K562 (cell line): ENCODE results near the gene SDCBP2.

ENCODE experiments used
- CHD1 ChIP-seq: fragments of 200-600 bp; sonication (generic); IDR thresholded peaks from one replicate; pipeline ENCODE4 v1.6.1; 2012; ENCODE audit warnings: mild to moderate bottlenecking, moderate library complexity, low read length, inconsistent platforms
- CREB1 ChIP-seq, 2 experiments: sonication (generic) in 1 of 2; formaldehyde crosslinking in 1 of 2; IDR thresholded peaks; 2 replicates each; pipeline versions ENCODE4 v1.6.1 to v1.8.0; 2012 to 2022; ENCODE audit warnings: inconsistent platforms in 1 of 2, mild to moderate bottlenecking in 1 of 2, missing genetic modification reagents in 1 of 2, moderate library complexity in 1 of 2
- GTF2A2 ChIP-seq: IDR thresholded peaks from 2 replicates; pipeline ENCODE4 v1.6.1; 2016; ENCODE audit warnings: mild to moderate bottlenecking, missing genetic modification characterization, missing compliant biosample characterization
- MXD1 ChIP-seq: fragments of 250-450 bp; sonication (Bioruptor Pico); IDR thresholded peaks from 2 replicates; pipeline ENCODE4 v1.8.0; 2021; ENCODE audit warnings: borderline replicate concordance, mild to moderate bottlenecking, moderate library complexity; ENCODE audit not compliant: poor library complexity, severe bottlenecking
- NBN ChIP-seq: fragments of 450-650 bp; IDR thresholded peaks from 2 replicates; pipeline ENCODE4 v1.6.1; 2016; ENCODE audit warnings: low read depth, mild to moderate bottlenecking
- NR3C1 ChIP-seq: sonication (generic); formaldehyde crosslinking; IDR thresholded peaks from 2 replicates; pipeline ENCODE4 v1.8.1; 2022; ENCODE audit warnings: missing genetic modification reagents
- NRF1 ChIP-seq, 2 experiments: fragments of 450-650 bp; IDR thresholded peaks in 1 of 2; conservative IDR thresholded peaks in 1 of 2; 2 replicates each; pipeline ENCODE4 v1.6.1; 2014; ENCODE audit warnings: mild to moderate bottlenecking in 2 of 2
- POLR3G ChIP-seq: IDR thresholded peaks from 2 replicates; pipeline ENCODE4 v1.6.1; 2011; ENCODE audit not compliant: insufficient read length, insufficient replicate concordance; ENCODE audit errors: extremely low read depth
- SP1 ChIP-seq: sonication (generic); formaldehyde crosslinking; IDR thresholded peaks from 2 replicates; pipeline ENCODE4 v1.8.1; 2022; ENCODE audit warnings: mild to moderate bottlenecking, missing genetic modification reagents
- TEAD4 ChIP-seq, 2 experiments: sonication (generic) in 1 of 2; formaldehyde crosslinking in 1 of 2; IDR thresholded peaks; 2 replicates each; pipeline versions ENCODE4 v1.6.1 to v1.8.0; 2012 to 2022; ENCODE audit warnings: borderline replicate concordance in 1 of 2, inconsistent platforms in 1 of 2, low read length in 1 of 2, mild to moderate bottlenecking in 1 of 2, missing genetic modification reagents in 1 of 2
- TF ChIP-seq, protein P1 (sequence below), 3 experiments: IDR thresholded peaks in 2 of 3; conservative IDR thresholded peaks in 1 of 3; 2 replicates each; pipeline ENCODE4 v1.5.1; 2011 to 2012; ENCODE audit warnings: low read length in 3 of 3, mild to moderate bottlenecking in 3 of 3, control low read depth in 2 of 3, improper control_type of control experiment in 1 of 3, inconsistent platforms in 1 of 3, low read depth in 1 of 3, mixed read lengths in 1 of 3, moderate library complexity in 1 of 3; ENCODE audit not compliant: insufficient read depth in 2 of 3
- TF ChIP-seq, protein P2 (sequence below): sonication (generic); formaldehyde crosslinking; IDR thresholded peaks from 2 replicates; pipeline ENCODE4 v1.9.0; 2022; ENCODE audit warnings: mild to moderate bottlenecking, missing genetic modification reagents
- TF ChIP-seq, protein P3 (sequence below), 2 experiments: fragments of 450-650 bp; formaldehyde crosslinking in 1 of 2; IDR thresholded peaks; 2 replicates each; pipeline versions ENCODE4 v1.4.0 to v1.6.1; 2014 to 2020; ENCODE audit warnings: mild to moderate bottlenecking in 2 of 2, borderline replicate concordance in 1 of 2, low read depth in 1 of 2
- TF ChIP-seq, protein P4 (sequence below): IDR thresholded peaks from 2 replicates; pipeline ENCODE4 v1.6.1; 2016; ENCODE audit warnings: missing genetic modification characterization, missing compliant biosample characterization

DNA sequence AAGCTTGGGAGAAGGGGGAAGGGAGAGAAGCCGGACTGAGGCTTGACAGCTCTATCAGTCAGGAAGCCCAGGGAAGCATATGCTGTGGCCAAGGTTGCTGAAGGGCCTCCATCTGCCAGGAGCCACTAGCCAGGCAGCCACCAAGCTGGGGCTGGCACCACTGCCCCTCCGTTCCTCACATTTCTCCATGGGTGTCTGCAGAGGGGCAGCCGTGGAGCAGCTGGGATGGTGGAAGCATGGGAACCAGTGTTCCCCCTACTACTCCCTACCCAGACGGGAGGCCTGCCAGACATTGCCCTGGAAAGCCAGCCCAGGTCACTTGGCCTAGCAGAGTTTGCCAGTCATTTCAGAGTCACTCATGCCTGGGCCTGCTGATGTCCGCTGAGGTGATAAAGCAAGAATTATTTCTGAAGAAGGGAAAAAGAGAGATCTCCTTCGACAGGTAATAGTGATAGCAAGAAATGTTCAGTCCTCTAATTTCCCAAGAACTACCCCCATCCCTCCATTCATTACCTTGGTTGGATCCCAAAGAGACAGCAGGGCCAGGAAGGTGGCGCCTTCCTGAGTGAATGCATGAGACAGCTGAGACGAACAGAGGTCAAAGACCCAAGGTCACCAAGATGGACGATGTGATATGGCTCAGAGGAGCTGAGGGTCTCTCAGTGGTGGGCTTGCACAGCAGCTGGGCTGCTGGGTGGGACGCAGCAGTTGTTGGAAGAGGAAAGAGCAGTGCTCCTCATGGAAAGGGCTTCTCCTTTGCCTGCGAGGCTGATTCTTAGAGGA, 41.0 kb downstream of the SDCBP2 start:
- TF ChIP-seq, protein P1, sequence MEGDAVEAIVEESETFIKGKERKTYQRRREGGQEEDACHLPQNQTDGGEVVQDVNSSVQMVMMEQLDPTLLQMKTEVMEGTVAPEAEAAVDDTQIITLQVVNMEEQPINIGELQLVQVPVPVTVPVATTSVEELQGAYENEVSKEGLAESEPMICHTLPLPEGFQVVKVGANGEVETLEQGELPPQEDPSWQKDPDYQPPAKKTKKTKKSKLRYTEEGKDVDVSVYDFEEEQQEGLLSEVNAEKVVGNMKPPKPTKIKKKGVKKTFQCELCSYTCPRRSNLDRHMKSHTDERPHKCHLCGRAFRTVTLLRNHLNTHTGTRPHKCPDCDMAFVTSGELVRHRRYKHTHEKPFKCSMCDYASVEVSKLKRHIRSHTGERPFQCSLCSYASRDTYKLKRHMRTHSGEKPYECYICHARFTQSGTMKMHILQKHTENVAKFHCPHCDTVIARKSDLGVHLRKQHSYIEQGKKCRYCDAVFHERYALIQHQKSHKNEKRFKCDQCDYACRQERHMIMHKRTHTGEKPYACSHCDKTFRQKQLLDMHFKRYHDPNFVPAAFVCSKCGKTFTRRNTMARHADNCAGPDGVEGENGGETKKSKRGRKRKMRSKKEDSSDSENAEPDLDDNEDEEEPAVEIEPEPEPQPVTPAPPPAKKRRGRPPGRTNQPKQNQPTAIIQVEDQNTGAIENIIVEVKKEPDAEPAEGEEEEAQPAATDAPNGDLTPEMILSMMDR (IDR thresholded peaks at IDR 0.05 in 2 of 3, conservative IDR thresholded peaks at IDR 0.05 in 1 of 3; ENCODE audit: insufficient read depth in 2 of 3, low read depth in 1 of 3, low read length in 3 of 3), result no peak
- TF ChIP-seq, protein P2, sequence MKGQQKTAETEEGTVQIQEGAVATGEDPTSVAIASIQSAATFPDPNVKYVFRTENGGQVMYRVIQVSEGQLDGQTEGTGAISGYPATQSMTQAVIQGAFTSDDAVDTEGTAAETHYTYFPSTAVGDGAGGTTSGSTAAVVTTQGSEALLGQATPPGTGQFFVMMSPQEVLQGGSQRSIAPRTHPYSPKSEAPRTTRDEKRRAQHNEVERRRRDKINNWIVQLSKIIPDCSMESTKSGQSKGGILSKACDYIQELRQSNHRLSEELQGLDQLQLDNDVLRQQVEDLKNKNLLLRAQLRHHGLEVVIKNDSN (CRISPR knock-in tag), result no peak
- TF ChIP-seq MXD1 (CRISPR knock-in tag), result no peak
- TF ChIP-seq NRF1 (conservative IDR thresholded peaks at IDR 0.05 in 1 of 2, IDR thresholded peaks at IDR 0.05 in 1 of 2), result no peak
- TF ChIP-seq TEAD4 (IDR thresholded peaks at IDR 0.05; ENCODE audit: low read length), result no peak
- TF ChIP-seq TEAD4 (CRISPR knock-in tag; IDR thresholded peaks at IDR 0.05; ENCODE audit: borderline replicate concordance), result no peak
- TF ChIP-seq SP1 (CRISPR knock-in tag), result no peak
- no peak for TF ChIP-seq NR3C1
- TF ChIP-seq, protein P3, sequence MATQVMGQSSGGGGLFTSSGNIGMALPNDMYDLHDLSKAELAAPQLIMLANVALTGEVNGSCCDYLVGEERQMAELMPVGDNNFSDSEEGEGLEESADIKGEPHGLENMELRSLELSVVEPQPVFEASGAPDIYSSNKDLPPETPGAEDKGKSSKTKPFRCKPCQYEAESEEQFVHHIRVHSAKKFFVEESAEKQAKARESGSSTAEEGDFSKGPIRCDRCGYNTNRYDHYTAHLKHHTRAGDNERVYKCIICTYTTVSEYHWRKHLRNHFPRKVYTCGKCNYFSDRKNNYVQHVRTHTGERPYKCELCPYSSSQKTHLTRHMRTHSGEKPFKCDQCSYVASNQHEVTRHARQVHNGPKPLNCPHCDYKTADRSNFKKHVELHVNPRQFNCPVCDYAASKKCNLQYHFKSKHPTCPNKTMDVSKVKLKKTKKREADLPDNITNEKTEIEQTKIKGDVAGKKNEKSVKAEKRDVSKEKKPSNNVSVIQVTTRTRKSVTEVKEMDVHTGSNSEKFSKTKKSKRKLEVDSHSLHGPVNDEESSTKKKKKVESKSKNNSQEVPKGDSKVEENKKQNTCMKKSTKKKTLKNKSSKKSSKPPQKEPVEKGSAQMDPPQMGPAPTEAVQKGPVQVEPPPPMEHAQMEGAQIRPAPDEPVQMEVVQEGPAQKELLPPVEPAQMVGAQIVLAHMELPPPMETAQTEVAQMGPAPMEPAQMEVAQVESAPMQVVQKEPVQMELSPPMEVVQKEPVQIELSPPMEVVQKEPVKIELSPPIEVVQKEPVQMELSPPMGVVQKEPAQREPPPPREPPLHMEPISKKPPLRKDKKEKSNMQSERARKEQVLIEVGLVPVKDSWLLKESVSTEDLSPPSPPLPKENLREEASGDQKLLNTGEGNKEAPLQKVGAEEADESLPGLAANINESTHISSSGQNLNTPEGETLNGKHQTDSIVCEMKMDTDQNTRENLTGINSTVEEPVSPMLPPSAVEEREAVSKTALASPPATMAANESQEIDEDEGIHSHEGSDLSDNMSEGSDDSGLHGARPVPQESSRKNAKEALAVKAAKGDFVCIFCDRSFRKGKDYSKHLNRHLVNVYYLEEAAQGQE (IDR thresholded peaks at IDR 0.05; ENCODE audit: borderline replicate concordance), result no peak
- TF ChIP-seq, protein P3 (CRISPR knock-in tag; IDR thresholded peaks at IDR 0.05; ENCODE audit: low read depth), result no peak
- TF ChIP-seq CREB1 (IDR thresholded peaks at IDR 0.05), result no peak
- TF ChIP-seq CREB1 (CRISPR knock-in tag; IDR thresholded peaks at IDR 0.05), result no peak
- TF ChIP-seq NBN, result no peak
- TF ChIP-seq, protein P4, sequence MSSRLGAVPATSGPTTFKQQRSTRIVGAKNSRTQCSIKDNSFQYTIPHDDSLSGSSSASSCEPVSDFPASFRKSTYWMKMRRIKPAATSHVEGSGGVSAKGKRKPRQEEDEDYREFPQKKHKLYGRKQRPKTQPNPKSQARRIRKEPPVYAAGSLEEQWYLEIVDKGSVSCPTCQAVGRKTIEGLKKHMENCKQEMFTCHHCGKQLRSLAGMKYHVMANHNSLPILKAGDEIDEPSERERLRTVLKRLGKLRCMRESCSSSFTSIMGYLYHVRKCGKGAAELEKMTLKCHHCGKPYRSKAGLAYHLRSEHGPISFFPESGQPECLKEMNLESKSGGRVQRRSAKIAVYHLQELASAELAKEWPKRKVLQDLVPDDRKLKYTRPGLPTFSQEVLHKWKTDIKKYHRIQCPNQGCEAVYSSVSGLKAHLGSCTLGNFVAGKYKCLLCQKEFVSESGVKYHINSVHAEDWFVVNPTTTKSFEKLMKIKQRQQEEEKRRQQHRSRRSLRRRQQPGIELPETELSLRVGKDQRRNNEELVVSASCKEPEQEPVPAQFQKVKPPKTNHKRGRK (tag), result no peak
- no peak for TF ChIP-seq CHD1
- TF ChIP-seq GTF2A2 (tag), result no peak
- no peak for TF ChIP-seq POLR3G
